ENCODE results near the gene PKMYT1. TPM values are rescaled to one million over a fixed set of nuclear protein-coding genes. Genes with fewer than 3 reads are reported as not detected.

Gene PKMYT1
- total and polyA plus RNA-seq, 2 of the 4 experiments (the other 2 are of a cell fraction), result 1.8 to 14.9 TPM

- Histone ChIP-seq H3K56ac (ENCODE audit: extremely low read depth, insufficient read depth, low read length) (no peak overlapping the region), H3K9ac (ENCODE audit: low read depth, low read length) (no peak overlapping the region), H2BK20ac (ENCODE audit: low read depth, low read length) (no peak overlapping the region), H3K27ac (ENCODE audit: insufficient read depth, low read length) (no peak overlapping the region), H3K4me2 (ENCODE audit: low read depth, low read length) (no peak overlapping the region), H2BK120ac (ENCODE audit: low read depth, low read length) (no peak overlapping the region), H3K4me1 (ENCODE audit: control insufficient read depth, insufficient read depth, low read length) (no peaks in the 10 kb centered on the region), H3K4ac (ENCODE audit: low read depth, low read length) (no peak overlapping the region), H3K14ac (replicated peaks; ENCODE audit: low read depth, low read length) (no peak overlapping the region), H3K23ac (ENCODE audit: low read depth, low read length) (no peak overlapping the region), H3K36me3 (ENCODE audit: control insufficient read depth, insufficient read depth, low read length) (peaks cover 60% of the 10 kb centered on the region), H4K20me1 (ENCODE audit: insufficient read depth, low read length) (no peaks in the 10 kb centered on the region; the same call in 1 of the 2 replicates), H2AK9ac (replicated peaks; ENCODE audit: low read depth, low read length, poor library complexity) (no peak overlapping the region), H3K27me3 (ENCODE audit: control insufficient read depth, insufficient read depth, low read length) (no peaks in the 10 kb centered on the region), H3K4me3 (ENCODE audit: insufficient read depth, low read depth, low read length) (no peak overlapping the region), H4K91ac (ENCODE audit: insufficient read depth, low read depth, low read length) (no peak overlapping the region), H2AK5ac (ENCODE audit: low read depth, low read length) (no peak overlapping the region), H3K18ac (ENCODE audit: low read depth, low read length) (no peak overlapping the region), H4K8ac (ENCODE audit: low read depth in 2 of 2, low read length in 2 of 2) (no peak overlapping the region), H2AFZ (replicated peaks; ENCODE audit: low read length, poor library complexity) (no peak overlapping the region), H3K79me1 (ENCODE audit: low read depth in 1 of 2, low read length in 2 of 2) (peaks cover 3 to 13% of the 10 kb centered on the region in 2 experiments; a peak in 3 of 4 replicates), H3K9me1 (ENCODE audit: insufficient read depth, low read length) (no peaks in the 10 kb centered on the region), H4K5ac (ENCODE audit: low read depth, low read length) (no peak overlapping the region), H2BK15ac (ENCODE audit: low read depth, low read length) (no peak overlapping the region), H2BK5ac (ENCODE audit: low read depth, low read length, poor library complexity, severe bottlenecking) (no peak overlapping the region), H3K9me3 (ENCODE audit: control insufficient read depth, insufficient read depth, low read length) (no peaks in the 10 kb centered on the region)
- no peak for DNase-seq
- no TSS peak for BruUV-seq (replicated peaks)
- no peak for ATAC-seq (ENCODE audit: low read depth)
- CTCF ChIA-PET, result no interaction called here
- TF ChIP-seq SMC3 (IDR thresholded peaks at IDR 0.05; ENCODE audit: low read depth, low read length) (no peak), CEBPB (IDR thresholded peaks at IDR 0.05; ENCODE audit: low read depth, low read length) (no peak), BHLHE40 (IDR thresholded peaks at IDR 0.05; ENCODE audit: low read depth, low read length) (no peak), RFX5 (IDR thresholded peaks at IDR 0.05; ENCODE audit: low read depth, low read length) (no peak), CTCF (conservative IDR thresholded peaks at IDR 0.05; ENCODE audit: low read depth, low read length) (no peak), MXI1 (IDR thresholded peaks at IDR 0.05; ENCODE audit: borderline replicate concordance, low read depth, low read length) (no peak), MAFK (IDR thresholded peaks at IDR 0.05; ENCODE audit: low read depth, low read length) (no peak), POLR2A (IDR thresholded peaks at IDR 0.05; ENCODE audit: low read depth, low read length) (no peak), USF2 (IDR thresholded peaks at IDR 0.05; ENCODE audit: low read depth, low read length) (no peak), ELK1 (IDR thresholded peaks at IDR 0.05; ENCODE audit: borderline replicate concordance, low read depth, low read length) (no peak), RAD21 (IDR thresholded peaks at IDR 0.05; ENCODE audit: low read length) (no peak), FOS (IDR thresholded peaks at IDR 0.05; ENCODE audit: low read depth, low read length) (no peak)
- WGBS, 2 experiments (ENCODE audit: extremely low coverage in 2 of 2, insufficient read length in 1 of 2), result 97% methylated on average over 25 of the region's 30 CpGs; no CpG with 5 or more reads in 1 of the 2 experiments
- dilution Hi-C loops (cut with HindIII; ENCODE audit: low sequenced_read_pairs, unreplicated experiment), result no loop called here
- intact Hi-C loops (cut with micrococcal nuclease), result no loop called here
- in situ Hi-C loops (cut with MboI; ENCODE audit: low sequenced_read_pairs), result no loop called here
- POLR2A ChIA-PET (ENCODE audit: unreplicated experiment), result no interaction called here
These were observed 47.1 kb downstream of the PKMYT1 start for GRCh38 chr16:2933136-2933535.
